ENCODE data around the gene KLK6.

DNA sequence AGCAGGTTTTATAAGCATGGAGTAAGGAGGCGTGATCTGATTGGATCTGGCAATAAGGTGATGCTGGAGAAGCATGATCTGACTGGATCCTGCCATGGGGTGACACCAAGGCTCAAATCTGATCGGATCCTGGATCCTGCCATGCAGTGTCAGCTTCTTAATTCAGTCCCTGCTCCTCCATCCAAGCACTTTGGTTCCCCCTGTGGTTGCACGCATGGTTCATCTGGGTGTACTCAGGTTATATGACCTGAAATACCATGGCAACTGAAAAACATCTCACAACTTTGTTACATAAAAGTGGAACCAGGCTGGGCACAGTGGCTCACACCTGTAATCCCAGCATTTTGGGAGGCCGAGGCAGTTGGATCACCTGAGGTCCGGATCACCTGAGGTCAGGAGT lies 40.6 kb downstream of the KLK6 start:
- TF ChIP-seq, protein P1, sequence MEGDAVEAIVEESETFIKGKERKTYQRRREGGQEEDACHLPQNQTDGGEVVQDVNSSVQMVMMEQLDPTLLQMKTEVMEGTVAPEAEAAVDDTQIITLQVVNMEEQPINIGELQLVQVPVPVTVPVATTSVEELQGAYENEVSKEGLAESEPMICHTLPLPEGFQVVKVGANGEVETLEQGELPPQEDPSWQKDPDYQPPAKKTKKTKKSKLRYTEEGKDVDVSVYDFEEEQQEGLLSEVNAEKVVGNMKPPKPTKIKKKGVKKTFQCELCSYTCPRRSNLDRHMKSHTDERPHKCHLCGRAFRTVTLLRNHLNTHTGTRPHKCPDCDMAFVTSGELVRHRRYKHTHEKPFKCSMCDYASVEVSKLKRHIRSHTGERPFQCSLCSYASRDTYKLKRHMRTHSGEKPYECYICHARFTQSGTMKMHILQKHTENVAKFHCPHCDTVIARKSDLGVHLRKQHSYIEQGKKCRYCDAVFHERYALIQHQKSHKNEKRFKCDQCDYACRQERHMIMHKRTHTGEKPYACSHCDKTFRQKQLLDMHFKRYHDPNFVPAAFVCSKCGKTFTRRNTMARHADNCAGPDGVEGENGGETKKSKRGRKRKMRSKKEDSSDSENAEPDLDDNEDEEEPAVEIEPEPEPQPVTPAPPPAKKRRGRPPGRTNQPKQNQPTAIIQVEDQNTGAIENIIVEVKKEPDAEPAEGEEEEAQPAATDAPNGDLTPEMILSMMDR (IDR thresholded peaks at IDR 0.05) = no peak
- no peak for TF ChIP-seq POLR2A (IDR thresholded peaks at IDR 0.05)
